ENCODE results near the gene CTTNBP2. TPM values are rescaled to one million over a fixed set of nuclear protein-coding genes. Genes with fewer than 3 reads are reported as not detected.

CTTNBP2 gene
- total and polyA plus RNA-seq, 10 of the 15 experiments (the other 5 are each of a cell fraction or from before 2014, with no cell fraction given), result 0.04 to 0.43 TPM; not detected in 8

DNA sequence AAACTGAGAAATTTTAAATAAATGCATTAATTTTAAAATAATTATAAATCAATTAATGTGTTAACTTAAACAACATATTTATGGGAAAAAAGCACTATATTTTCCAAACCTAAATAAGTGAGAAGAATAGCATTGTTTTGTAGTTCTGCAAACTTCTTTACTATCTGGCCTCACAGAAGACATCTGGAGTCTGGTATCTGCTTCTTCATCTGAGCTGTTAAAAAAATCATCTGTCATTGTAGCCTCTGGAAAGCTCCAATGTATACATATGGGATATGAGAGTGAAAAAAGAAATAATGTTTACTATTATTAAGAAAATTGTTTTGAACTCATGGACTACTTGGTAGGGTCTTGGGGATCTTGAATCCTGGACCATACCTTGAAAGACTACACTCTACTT, 32.2 kb downstream of the CTTNBP2 start:
- DNase-seq (ENCODE audit: low read depth, low spot score) (no peak), ATAC-seq (no peak), FAIRE-seq (no peak)
- ChIA-PET SMC1A (ENCODE audit: uncharacterized antibody, unreplicated experiment) (interaction anchor here (1.2 kb wide), 2 partner anchors 8 to 90 kb away, joined by 5 read pairs; no protein-coding TSS in a partner anchor), POLR2A (interaction anchor here (0.8 kb wide), 1 partner anchor 8 kb away, joined by 3 read pairs; no protein-coding TSS in a partner anchor), RAD21 (ENCODE audit: unreplicated experiment) (no interaction called here), CTCF (interaction anchor here (1.0 kb wide), 1 partner anchor 17 kb away, joined by 3 read pairs; no protein-coding TSS in a partner anchor)
- Histone ChIP-seq H3K4me2 (ENCODE audit: control insufficient read depth, insufficient read depth) (no peak overlapping the region), H2AFZ (ENCODE audit: control insufficient read depth, low read depth, low read length) (no peak overlapping the region), H3K27me3 (replicated peaks in 1 of 2; ENCODE audit: control insufficient read depth in 2 of 2, insufficient read depth in 2 of 2, low read length in 1 of 2) (no peaks in the 10 kb centered on the region), H3K9ac (ENCODE audit: control insufficient read depth, insufficient read depth, low read length) (no peak overlapping the region), H3K36me3 (ENCODE audit: control insufficient read depth in 2 of 2, insufficient read depth in 2 of 2, low read length in 1 of 2) (no peaks in the 10 kb centered on the region), H3K9me3 (replicated peaks; ENCODE audit: control insufficient read depth, insufficient read depth, low read length) (no peaks in the 10 kb centered on the region; the same call in 2 of the 3 replicates), H3K4me3 (no peak overlapping the region), H4K20me1 (ENCODE audit: control insufficient read depth, insufficient read depth) (no peaks in the 10 kb centered on the region), H3K79me2 (ENCODE audit: control insufficient read depth, insufficient read depth, low read length) (no peaks in the 10 kb centered on the region), H3K4me1 (ENCODE audit: control insufficient read depth, insufficient read depth, low read length) (no peaks in the 10 kb centered on the region), H3K27ac (ENCODE audit: control insufficient read depth, insufficient read depth) (no peak overlapping the region)
- intact Hi-C loops (cut with micrococcal nuclease; ENCODE audit: unreplicated experiment) (no loop called here), in situ Hi-C loops (cut with MboI) (no loop called here)
- BruUV-seq (replicated peaks), result no TSS peak
- TF ChIP-seq FOXM1 (IDR thresholded peaks at IDR 0.05; ENCODE audit: low read depth, low read length), result no peak
- TF ChIP-seq BRCA1 (IDR thresholded peaks at IDR 0.05; ENCODE audit: low read depth, low read length), result no peak
- no peak for TF ChIP-seq CREM (IDR thresholded peaks at IDR 0.05; ENCODE audit: low read depth)
- TF ChIP-seq ZNF384 (IDR thresholded peaks at IDR 0.05; ENCODE audit: borderline replicate concordance, low read depth, low read length), result no peak
- TF ChIP-seq, protein P1, sequence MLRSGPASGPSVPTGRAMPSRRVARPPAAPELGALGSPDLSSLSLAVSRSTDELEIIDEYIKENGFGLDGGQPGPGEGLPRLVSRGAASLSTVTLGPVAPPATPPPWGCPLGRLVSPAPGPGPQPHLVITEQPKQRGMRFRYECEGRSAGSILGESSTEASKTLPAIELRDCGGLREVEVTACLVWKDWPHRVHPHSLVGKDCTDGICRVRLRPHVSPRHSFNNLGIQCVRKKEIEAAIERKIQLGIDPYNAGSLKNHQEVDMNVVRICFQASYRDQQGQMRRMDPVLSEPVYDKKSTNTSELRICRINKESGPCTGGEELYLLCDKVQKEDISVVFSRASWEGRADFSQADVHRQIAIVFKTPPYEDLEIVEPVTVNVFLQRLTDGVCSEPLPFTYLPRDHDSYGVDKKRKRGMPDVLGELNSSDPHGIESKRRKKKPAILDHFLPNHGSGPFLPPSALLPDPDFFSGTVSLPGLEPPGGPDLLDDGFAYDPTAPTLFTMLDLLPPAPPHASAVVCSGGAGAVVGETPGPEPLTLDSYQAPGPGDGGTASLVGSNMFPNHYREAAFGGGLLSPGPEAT (IDR thresholded peaks at IDR 0.05; ENCODE audit: low read depth), result no peak
- TF ChIP-seq SPI1 (IDR thresholded peaks at IDR 0.05; ENCODE audit: borderline replicate concordance, insufficient read depth, low read depth, low read length), result no peak

DNA sequence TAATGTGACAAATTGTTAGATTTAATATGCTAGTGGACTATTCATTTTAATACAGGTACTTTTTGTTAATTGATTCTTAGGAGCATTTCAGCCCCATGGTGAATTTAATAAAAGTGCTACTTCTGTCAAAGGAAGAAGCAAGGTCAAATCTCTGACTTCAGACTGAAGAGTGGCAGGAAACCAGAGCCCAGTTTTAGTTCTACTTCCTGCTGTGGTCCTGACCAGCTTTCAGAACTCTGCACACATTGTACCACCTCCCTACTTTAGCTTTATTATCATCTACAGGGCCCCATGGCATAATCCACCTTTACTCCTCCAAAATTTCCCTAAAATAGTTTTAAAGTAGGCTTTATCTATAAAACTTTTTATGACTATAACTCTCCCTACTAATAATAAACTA, 33.7 kb downstream of the CTTNBP2 start:
- Histone ChIP-seq H3K4me3 (no peak overlapping the region), H3K4me1 (ENCODE audit: control insufficient read depth, insufficient read depth, low read length) (no peaks in the 10 kb centered on the region), H3K27me3 (replicated peaks in 1 of 2; ENCODE audit: control insufficient read depth in 2 of 2, insufficient read depth in 2 of 2, low read length in 1 of 2) (no peaks in the 10 kb centered on the region), H3K36me3 (ENCODE audit: control insufficient read depth in 2 of 2, insufficient read depth in 2 of 2, low read length in 1 of 2) (no peaks in the 10 kb centered on the region), H3K27ac (ENCODE audit: control insufficient read depth, insufficient read depth) (no peak overlapping the region), H3K4me2 (ENCODE audit: control insufficient read depth, insufficient read depth) (no peak overlapping the region), H3K9me3 (replicated peaks; ENCODE audit: control insufficient read depth, insufficient read depth, low read length) (no peaks in the 10 kb centered on the region; the same call in 2 of the 3 replicates), H4K20me1 (ENCODE audit: control insufficient read depth, insufficient read depth) (no peaks in the 10 kb centered on the region), H3K79me2 (ENCODE audit: control insufficient read depth, insufficient read depth, low read length) (no peaks in the 10 kb centered on the region), H2AFZ (ENCODE audit: control insufficient read depth, low read depth, low read length) (no peak overlapping the region), H3K9ac (ENCODE audit: control insufficient read depth, insufficient read depth, low read length) (no peak overlapping the region)
- DNase-seq (ENCODE audit: low read depth, low spot score) (no peak), FAIRE-seq (no peak), ATAC-seq (peak; percentile 67)
- TF ChIP-seq MTA3 (IDR thresholded peaks at IDR 0.05; ENCODE audit: borderline replicate concordance, low read length) (no peak), POLR2AphosphoS5 (IDR thresholded peaks at IDR 0.05; ENCODE audit: low read length) (no peak), ZNF274 (IDR thresholded peaks at IDR 0.05; ENCODE audit: insufficient read depth, insufficient read length) (no peak), SMAD5 (IDR thresholded peaks at IDR 0.05; ENCODE audit: low read depth) (no peak), STAT1 (conservative IDR thresholded peaks at IDR 0.05) (no peak)
- ChIA-PET SMC1A (ENCODE audit: uncharacterized antibody, unreplicated experiment) (interaction anchor here (1.2 kb wide), 1 partner anchor 86 kb away, joined by 3 read pairs; no protein-coding TSS in a partner anchor), POLR2A (no interaction called here), CTCF (no interaction called here), RAD21 (ENCODE audit: unreplicated experiment) (no interaction called here)
- no TSS peak for BruUV-seq (replicated peaks)
- in situ Hi-C loops (cut with MboI), result no loop called here
- intact Hi-C loops (cut with micrococcal nuclease; ENCODE audit: unreplicated experiment), result no loop called here
